Activated T-cell treated with anti-CD3 and anti-CD28 coated beads for 24 hours (primary cell): ENCODE results near the gene ING1.
A peak's percentile ranks its signal among the peaks of the same experiment; 100 is the strongest.
"Not testable (repeated sequence)": the region's sequence is repeated elsewhere in the genome, so short reads cannot be mapped to it uniquely, and the experiment has no call there.

Experiments
- DNase-seq: peaks from one replicate; pipeline ENCODE4 v3.0.0-alpha.2; 2020; ENCODE audit warnings: low read depth

ING1 gene

DNA sequence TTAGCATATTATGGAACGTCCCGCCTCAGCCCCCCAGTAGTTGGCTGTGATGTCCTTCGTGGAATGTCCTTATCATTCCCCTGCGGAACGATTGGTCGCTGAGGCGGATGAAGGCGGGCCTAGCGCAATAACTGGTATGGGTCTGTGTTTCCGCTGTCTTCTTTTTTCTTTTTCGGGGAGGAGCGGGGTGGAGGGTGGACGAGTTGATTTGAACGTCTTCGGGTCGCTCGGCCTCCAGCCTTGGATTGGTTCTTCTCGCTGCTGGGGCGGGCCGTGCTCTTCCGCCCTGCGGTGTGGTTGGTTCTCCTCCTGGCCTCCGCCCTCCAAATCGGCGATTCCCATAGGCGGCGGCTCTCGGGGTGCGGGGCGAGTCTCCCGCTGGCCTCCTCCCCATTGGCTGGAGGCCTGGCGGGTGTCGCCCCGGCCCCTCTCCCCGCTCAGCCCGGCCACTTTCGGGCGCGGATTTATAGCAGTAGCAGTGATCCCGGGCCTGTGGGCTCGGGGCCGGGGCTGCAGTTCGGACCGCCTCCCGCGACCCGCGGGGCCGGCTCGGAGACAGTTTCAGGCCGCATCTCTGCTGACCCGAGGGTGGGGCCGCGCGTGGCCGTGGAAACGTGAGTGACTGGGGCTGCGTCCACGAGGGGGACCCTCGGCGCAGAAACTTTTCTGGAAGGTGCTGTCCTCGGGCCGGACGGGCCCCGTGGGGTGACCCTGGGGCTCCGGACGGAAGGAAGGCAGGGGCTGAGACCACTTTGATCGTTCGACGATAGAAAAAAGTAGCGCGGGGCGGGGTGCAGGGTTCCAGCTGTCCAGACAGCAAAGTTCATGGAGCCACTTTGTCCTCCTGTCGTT is 2.1 kb downstream of the ING1 start:
- peak; percentile 95 for DNase-seq

DNA sequence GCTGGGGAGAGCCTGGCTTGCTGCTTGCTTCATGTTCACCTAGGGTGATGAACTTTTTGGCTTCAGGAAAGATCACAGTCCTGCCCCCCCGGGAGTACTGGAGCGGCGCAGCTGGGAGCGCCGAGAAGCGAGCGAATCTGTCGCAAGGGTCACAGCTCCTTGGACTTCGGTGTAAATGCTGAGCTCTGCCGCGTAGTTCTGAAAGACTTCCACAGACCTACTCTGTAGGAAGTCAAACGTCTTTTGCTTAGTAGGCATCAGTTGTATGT is 2.7 kb downstream of the ING1 start:
- DNase-seq, result no peak

DNA sequence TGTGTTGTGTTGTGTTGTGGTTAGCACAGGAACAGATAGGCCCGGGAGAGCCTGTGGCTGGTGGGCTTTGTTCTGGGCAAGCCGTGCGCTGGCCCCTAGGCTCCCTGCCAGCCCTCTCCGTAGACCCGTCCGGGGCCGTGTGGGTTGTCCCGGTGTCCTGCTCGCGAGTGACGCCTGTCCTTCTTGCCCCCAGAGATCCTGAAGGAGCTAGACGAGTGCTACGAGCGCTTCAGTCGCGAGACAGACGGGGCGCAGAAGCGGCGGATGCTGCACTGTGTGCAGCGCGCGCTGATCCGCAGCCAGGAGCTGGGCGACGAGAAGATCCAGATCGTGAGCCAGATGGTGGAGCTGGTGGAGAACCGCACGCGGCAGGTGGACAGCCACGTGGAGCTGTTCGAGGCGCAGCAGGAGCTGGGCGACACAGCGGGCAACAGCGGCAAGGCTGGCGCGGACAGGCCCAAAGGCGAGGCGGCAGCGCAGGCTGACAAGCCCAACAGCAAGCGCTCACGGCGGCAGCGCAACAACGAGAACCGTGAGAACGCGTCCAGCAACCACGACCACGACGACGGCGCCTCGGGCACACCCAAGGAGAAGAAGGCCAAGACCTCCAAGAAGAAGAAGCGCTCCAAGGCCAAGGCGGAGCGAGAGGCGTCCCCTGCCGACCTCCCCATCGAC is 5.7 kb downstream of the ING1 start:
- DNase-seq, result no peak

DNA sequence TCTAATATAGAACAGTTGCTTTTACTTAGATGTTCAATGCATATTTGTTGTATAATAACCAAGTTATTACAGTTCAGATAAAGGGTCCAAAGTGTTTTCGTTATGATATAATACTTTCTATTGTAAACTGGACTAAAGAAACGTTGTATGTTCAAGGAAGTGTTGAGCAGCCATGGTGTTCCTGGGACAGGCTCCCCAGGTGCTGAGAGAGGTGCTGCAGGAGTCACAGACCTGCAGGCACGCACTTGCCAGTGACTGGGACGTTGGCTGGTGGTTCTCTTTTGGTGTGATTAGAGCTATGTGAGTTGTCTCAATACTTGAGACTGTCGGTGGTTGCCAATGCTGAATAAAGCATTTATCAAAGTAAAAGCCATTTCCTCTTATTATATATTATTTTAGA is 9.5 kb downstream of the ING1 start:
- DNase-seq, result no peak

DNA sequence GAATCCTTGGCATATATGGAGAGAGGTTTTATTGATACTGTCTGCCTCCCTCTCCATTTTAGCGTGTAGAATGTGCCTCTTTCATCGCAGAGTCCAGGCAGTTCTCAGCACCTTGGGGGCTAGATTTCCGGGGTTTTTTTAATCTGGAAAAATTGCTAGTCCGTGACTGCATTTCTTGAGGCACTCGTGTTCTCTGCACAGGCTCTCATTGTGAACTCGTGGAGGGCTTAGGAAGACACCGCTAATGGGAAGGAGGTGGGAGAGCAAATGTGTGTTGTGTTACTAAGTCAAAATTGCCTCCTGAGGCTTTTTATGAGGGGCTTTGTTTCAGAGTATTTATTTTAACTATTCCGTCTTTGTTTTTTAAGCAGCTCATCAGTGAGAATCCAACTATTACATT is 10.1 kb downstream of the ING1 start:
- no peak for DNase-seq

DNA sequence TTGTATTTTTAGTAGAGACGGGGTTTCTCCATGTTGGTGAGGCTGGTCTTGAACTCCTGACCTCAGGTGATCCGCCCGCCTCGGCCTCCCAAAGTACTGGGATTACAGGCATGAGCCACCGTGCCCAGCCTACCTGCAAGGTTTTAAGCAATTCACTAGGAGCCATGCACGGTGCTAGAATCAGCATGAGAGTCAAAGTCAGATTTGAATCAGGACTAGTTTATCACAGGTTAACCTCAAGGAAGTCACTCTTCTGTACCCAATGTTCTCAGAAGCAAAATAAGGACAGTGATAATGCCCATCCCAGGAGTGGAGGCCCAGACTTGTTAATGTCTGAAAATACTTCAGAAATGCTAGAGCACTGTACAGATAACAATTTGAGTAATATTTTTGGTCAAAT is 12.7 kb downstream of the ING1 start:
- not testable (repeated sequence) for DNase-seq

DNA sequence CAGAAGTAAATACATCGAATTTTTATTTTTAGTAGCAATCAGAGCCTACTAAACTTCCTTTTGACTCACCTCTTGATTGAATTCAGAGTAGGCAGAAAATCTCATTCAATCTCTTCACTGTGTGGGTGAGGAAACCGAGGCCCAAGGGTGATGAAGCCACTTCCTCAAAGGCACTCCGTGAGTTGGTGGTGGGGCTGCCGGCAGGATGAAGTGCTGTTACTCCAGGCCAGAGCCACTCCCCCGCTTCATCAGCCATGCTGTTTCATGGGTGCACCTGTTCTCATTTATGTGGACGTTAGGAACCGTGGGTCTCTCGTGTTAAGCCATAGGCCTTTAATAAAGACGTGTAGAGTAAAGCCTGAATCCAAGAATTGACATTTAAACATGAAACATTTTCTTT is 13.2 kb downstream of the ING1 start:
- DNase-seq, result peak; percentile 53

DNA sequence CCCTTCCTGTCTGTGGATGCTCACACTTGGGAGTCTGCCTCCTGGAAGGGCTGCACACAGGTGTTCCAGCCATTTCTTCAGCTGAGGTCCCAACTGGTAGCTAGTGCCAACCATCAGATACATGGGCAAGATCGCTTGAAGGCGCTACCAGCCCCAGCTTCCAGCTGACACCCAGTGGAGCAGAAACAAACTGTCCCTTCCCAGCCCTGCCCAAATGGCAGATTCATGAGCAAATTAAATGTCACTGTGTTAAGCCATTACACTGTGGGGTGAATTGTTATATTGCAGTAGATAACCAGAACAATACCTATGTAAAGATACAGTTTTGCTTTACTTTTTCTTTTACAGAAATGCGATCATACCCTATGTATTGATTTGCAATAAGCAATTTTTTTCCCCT is 17.6 kb downstream of the ING1 start:
- DNase-seq, result no peak

DNA sequence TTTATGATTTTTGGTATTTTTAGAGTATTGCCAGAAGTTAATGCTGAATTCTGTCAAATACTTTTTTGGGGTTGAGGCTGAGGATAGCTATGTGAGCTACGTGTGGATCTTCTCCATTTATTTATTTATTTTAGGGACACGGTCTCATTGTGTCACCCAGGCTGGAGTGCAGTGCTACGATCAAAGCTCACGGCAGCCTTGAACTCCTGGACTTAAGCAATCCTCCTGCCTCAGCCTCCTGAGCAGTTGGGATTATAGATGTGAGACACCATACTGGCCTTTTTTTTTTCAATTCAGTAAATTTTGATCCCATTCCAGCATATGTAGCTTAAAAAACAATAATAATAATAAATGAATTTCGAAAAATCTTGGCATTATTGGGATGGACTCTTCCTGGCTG is 21.1 kb downstream of the ING1 start:
- no peak for DNase-seq

DNA sequence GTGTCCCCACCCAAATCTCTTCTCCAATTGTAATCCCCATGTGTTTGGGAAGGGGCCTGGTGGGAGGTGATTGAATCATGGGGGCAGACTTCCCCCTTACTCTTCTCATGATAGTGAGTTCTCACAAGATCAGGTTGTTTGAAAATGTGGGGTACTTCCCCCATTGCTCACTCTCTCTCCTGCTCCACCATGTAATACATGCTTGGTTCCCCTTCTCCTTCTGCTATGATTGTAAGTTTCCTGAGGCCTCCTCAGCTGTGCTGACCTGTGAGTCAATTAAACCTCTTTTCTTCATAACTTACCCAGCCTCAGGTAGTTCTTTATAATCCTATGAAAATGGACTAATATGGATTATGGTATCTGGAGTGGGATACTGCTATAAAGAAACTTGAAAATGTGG is 24.1 kb downstream of the ING1 start:
- DNase-seq, result no peak

DNA sequence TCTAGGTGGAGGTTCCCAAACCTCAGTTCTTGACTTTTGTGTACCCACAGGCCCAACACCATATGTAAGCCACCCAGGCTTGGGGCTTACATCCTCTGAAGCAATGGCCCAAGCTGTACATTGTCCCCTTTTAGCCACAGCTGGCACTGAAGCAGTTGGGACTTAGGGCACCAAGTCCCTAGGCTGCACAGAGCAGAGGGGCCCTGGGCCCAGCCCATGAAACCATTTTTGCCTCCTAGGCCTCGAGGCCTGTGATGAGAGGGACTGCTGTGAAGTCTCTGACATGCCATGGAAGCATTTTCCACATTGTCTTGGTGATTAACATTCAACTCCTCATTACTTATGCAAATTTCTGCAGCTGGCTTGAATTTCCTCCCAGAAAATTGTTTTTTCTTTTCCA is 30.2 kb downstream of the ING1 start:
- no peak for DNase-seq

DNA sequence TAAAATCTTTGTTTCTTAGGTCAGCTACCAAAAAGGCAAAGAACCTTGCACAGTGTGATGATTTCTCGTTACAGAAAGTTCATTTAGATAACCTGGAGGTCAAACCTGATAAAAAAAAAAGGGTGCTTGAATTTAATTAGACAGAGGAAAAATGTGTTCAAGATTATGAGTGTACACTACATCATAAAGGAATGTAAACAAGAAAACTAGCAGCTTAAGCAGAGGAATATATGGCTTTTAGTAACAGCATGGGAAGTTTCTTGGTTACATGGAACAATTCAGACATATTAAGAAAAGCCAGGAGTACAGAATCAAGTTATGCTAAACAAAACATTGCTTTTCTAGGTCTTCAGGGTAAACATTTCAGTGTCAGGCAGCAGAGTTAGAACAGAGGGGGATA is 32.9 kb downstream of the ING1 start:
- DNase-seq, result no peak

DNA sequence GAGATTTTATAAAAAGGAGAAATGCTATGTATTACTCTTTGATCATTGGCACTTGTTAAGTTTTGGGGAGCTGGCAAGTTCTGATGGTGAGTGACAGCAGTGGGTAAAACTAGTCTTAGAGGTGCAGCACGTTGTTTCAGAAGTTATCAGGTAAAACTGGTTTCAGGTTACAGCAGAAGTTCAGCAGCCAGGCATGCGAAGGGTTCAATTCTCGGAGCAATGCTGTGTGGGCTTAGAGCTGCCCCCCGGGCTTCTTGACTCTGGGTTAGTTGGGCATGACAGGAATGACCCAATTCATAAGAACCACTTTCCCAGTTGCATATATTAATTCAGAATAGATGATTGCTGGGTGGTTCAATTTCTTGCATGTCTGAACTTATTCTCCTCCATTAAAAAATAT is 34.8 kb downstream of the ING1 start:
- DNase-seq, result no peak

DNA sequence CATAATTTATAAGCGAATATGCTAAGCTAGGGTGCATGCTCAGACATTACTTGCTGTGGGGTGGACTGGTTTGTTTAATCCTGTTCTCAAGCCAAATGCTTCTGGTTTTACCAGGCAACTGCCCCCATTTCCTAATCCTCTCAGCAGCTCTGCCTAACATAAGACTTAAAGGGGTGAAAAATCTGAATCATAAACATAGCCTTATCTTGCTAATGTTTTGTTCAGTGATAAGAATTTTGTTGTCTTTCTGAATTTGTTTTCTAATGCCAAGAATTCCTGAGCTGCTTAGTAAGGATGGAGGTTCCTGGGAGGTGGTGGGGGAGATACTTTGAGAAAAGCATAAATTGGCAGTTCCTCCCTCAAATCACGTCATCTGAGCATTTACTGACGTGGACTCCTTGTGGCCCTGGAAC is 42.7 kb downstream of the ING1 start:
- no peak for DNase-seq

DNA sequence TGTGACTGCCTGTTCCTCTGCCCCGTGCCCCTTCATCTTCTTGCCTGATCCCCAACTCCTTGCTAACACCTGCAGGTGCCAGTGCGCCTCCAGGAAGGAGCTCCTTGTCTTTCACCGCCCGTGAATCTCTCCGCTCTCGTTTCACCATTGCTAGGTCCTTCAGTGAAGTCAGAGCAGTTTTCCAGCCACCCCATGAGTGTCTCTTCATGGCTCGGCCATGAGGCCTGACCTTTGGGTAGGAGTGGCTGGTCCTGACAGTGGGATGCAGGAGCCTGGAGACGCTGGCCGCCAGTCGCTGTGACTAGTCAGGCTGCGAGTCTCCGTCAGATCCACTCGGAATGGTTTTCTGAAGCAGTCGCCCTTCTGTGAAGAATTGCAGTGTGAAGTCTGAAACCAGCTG is 43.8 kb downstream of the ING1 start:
- DNase-seq, result no peak

DNA sequence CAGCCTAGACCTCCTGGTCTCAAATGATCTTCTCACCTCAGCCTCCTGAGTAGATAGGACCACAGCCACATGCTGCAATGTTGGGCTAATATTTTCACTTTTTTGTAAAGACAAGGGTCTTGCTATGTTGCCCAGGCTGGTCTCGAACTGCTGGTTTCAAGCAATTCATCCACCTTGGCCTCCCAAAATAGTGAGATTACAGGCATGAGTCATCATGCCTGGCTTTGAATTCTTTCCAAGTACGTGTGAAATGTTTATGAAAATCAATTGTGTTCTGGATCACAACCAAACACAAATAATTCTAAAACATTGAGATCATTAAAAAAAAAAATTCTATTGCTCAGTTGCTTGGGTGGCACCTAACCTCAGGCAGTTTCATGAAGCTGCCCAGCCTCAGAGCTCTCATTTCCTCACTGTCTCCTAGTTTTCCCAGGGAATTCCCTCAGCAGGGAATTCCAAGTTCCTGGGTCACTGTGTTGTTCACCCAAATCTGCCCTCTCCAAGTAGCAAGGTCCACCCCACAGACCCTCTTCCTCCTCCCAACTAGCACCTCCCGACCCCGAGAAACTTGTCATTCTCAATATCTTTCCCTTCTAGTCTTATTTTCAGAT is 44.8 kb downstream of the ING1 start:
- no peak for DNase-seq

DNA sequence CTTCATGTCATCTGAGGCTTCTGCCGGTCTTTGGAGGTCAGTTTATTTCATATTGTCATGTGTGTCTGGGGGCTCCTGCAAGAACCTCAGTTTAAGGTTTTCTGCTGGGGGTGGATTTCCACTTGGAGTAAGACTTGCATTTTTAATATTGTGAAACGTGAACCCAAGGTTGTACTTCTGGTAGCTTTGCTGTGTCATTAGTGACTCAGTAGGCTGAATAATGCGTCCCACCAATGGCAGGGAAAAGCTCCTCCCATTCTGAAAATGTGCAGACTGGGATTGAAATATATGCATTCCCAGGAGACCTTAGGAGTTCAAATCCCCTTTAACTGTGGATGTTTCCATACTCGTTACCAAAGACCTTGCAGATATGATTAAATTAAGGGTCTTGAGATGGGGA is 46.2 kb downstream of the ING1 start:
- DNase-seq, result no peak

DNA sequence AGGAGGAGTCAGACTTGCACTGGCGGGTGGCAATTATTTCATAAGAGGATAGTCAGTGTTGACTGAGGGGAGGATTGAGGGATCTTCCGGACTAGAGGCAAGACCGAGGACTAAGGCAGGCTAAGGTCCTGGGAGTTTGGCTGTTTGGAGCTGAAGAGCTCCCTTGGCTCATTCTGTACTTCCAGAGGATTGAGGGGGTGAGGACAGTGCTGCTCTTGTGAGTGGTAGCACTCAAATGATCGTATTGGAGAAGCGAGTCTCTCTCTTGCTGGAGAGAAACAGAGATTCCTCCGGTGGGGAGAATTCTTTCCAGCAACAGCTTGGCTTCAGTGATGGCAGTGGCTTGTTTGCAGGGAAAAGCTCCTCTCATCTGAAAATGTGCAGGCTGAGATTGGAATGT is 47.1 kb downstream of the ING1 start:
- DNase-seq, result no peak

DNA sequence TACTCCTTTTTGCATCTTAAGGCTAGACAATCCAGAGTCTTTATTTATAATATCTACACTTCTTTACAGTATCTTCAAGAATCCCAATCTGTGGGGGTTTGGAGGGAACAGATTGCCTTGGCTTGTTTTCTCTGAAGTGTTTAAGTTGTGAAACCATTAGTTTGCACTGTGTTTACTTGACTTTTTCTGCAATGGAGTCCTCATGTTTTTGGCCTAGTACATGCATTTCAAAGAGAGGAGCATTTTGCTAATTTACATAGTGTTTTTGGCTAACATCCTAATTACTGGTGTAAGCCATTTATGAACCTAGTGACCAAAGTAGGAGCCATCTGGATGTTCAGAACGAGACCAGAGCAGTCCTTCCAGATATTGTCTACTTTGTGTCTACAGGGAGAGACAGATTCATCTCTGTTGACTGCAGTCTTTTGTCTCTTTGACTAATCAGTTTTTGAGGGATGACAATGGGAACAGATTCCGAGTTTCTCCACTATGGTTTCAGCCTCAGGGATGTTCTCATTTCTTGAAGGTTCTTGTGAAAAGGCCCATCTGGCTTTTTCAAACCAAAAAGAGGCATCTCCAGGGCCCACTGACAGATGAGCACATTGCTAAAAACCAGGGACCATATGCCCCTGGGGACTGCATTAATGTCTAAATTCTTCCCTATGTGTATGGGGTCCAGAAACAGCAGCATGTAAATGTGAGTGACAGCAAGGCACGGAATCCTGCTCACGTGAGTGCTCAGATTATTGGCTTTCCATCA is 53.4 kb downstream of the ING1 start:
- no peak for DNase-seq

DNA sequence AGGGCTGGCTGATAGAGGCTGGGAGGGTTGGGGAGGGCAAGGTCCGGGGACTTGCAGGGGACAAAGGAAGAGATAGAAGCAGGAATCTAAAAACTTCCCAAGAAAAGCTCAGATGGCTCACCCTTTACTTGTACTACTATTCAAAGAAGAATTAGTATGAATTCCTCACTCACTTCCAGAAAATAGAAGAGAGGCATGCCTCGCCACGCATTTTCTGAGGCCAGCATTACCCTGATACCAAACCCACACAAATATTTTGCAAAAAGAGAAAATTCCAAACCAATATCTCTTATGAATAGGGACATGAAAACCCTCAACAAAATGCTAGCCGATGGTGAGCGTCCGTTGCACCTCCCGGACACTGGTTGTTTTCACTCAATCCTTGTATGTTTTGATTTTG is 54.0 kb downstream of the ING1 start:
- DNase-seq, result no peak

DNA sequence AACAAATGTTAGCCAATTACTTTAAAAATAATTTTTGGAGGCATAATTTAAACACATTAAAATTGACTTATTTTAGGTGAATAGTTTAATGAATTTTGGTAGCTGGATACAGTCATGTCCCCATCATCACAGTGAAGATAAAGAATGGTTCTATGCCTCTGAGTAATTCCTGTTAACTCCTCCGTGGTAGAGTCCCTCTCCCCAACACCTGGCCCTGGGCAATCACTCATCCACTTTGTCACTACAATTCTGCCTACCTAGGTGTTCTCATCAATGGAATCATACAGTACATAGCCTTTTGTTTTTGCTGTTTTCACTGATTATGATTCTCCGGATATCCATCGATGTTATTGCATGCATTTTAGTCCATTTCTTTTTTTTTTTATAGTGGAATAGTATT is 55.6 kb downstream of the ING1 start:
- no peak for DNase-seq

DNA sequence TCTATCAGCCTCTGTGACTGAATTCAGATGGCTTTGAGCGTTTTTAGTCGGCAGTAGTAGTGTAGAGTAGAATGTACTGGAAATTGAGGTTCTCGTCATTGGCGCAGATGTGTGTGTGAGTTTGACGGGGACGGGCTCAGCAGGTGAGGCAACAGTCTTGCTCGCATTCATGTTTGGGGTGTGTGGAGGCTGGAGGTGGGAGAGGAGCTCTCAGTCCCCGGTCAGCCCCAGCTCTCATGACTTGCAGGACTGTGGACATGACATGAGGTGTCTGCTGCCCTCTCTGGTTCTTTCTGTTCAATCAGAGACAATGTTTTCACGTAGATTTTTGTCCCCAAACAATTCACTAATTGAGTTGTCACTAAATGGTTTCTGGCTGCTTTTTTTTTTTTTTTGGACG is 57.2 kb downstream of the ING1 start:
- DNase-seq, result no peak

DNA sequence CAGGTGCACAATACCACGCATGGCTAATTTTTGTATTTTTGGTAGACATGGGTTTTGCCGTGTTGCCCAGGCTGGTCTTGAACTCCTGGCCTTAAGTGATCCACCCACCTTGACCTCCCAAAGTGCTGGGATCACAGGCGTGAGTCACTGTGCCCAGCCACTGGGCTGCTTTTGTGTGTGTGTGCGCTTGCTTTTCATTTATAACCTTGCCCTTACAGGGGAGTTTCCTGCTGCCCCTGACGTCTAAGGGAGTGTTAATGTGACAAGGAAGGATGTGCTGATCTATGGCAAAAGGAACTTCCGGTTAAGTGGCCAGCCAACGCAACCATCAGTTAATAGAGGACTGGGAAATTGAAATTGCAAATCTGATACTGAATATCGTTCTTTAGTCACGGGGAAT is 57.7 kb downstream of the ING1 start:
- DNase-seq, result no peak
